Skin epidermis (tissue), 12 donors: ENCODE results near the gene PLP1.
"Not testable (repeated sequence)": the region's sequence is repeated elsewhere in the genome, so short reads cannot be mapped to it uniquely, and the experiment has no call there.

Experiments
- H3K27ac ChIP-seq, 21 experiments: fragments of 200-600 bp; sonication (generic) in 11 of 21; one replicate each; pipeline ENCODE4 v1.5.0; 2020; ENCODE audit warnings: mild to moderate bottlenecking in 3 of 21, inconsistent platforms in 2 of 21, moderate library complexity in 2 of 21
- H3K4me3 ChIP-seq, 7 experiments: fragments of 200-600 bp; sonication (generic) in 2 of 7; one replicate each; pipeline ENCODE4 v1.5.0; 2020; ENCODE audit warnings: inconsistent platforms in 2 of 7, mild to moderate bottlenecking in 2 of 7, moderate library complexity in 1 of 7

PLP1 gene

GRCh38 chrX:103776546-103776945 lies at the start of gene PLP1:
PLP1 (plus strand) TSS chrX:103776840; CDS start chrX:103776996, 156 bp downstream.
- Histone ChIP-seq H3K27ac (no peak within 1 kb of the TSS), H3K4me3 (no peak within 1 kb of the TSS)

- Histone ChIP-seq H3K27ac (no peak overlapping the region), H3K4me3 (no peak overlapping the region)
Measured at GRCh38 chrX:103727115-103727514, 49.5 kb upstream of the PLP1 start.

GRCh38 chrX:103729015-103729414 lies 47.6 kb upstream of the PLP1 start:
- H3K4me3 ChIP-seq: no peak overlapping the region
- H3K27ac ChIP-seq: no peak overlapping the region

GRCh38 chrX:103730147-103730795 lies 46.4 kb upstream of the PLP1 start:
- peak overlapping the region in 3 of 21 experiments; percentile 30 to 73 (median 55) for H3K27ac ChIP-seq
- no peak overlapping the region for H3K4me3 ChIP-seq

- H3K4me3 ChIP-seq: no peak overlapping the region
- peak overlapping the region in 6 of 21 experiments; percentile 24 to 73 (median 48) for H3K27ac ChIP-seq
Measured at GRCh38 chrX:103730796-103731493, 45.7 kb upstream of the PLP1 start.

GRCh38 chrX:103733017-103733416 lies 43.6 kb upstream of the PLP1 start:
- no peak overlapping the region for H3K27ac ChIP-seq
- no peak overlapping the region for H3K4me3 ChIP-seq

- H3K27ac ChIP-seq: no peak overlapping the region
- no peak overlapping the region for H3K4me3 ChIP-seq
Measured at GRCh38 chrX:103734125-103734760, 42.4 kb upstream of the PLP1 start.

GRCh38 chrX:103737696-103738095 lies 38.9 kb upstream of the PLP1 start:
- Histone ChIP-seq H3K4me3 (no peak overlapping the region), H3K27ac (no peak overlapping the region)

GRCh38 chrX:103739421-103739820 lies 37.2 kb upstream of the PLP1 start:
- Histone ChIP-seq H3K4me3 (no peak overlapping the region), H3K27ac (no peak overlapping the region)

GRCh38 chrX:103741879-103742278 lies 34.8 kb upstream of the PLP1 start:
- H3K27ac ChIP-seq: no peak overlapping the region

GRCh38 chrX:103742339-103742738 lies 34.3 kb upstream of the PLP1 start:
- no peak overlapping the region for H3K4me3 ChIP-seq
- H3K27ac ChIP-seq: no peak overlapping the region

More at GRCh38 chrX:103741879-103742278, 34.8 kb upstream of the PLP1 start:
- H3K4me3 ChIP-seq: no peak overlapping the region

GRCh38 chrX:103747163-103747562 lies 29.5 kb upstream of the PLP1 start:
- no peak overlapping the region for H3K4me3 ChIP-seq

GRCh38 chrX:103754401-103754800 lies 22.2 kb upstream of the PLP1 start:
- no peak overlapping the region for H3K27ac ChIP-seq
- no peak overlapping the region for H3K4me3 ChIP-seq

More at GRCh38 chrX:103747163-103747562, 29.5 kb upstream of the PLP1 start:
- no peak overlapping the region for H3K27ac ChIP-seq

GRCh38 chrX:103756736-103757135 lies 19.9 kb upstream of the PLP1 start:
- Histone ChIP-seq H3K4me3 (no peak overlapping the region), H3K27ac (no peak overlapping the region)

- Histone ChIP-seq H3K4me3 (no peak overlapping the region), H3K27ac (no peak overlapping the region)
Measured at GRCh38 chrX:103758555-103758954, 18.1 kb upstream of the PLP1 start.

- not testable (repeated sequence) for H3K4me3 ChIP-seq, H3K27ac ChIP-seq
Measured at GRCh38 chrX:103763541-103763940, 13.1 kb upstream of the PLP1 start.

- H3K27ac ChIP-seq, H3K4me3 ChIP-seq: not testable (repeated sequence)
Measured at GRCh38 chrX:103766813-103767555, 9.7 kb upstream of the PLP1 start.

GRCh38 chrX:103773445-103773844 lies 3.2 kb upstream of the PLP1 start:
- no peak overlapping the region for H3K27ac ChIP-seq

GRCh38 chrX:103774070-103774642 lies 2.5 kb upstream of the PLP1 start:
- H3K27ac ChIP-seq: no peak overlapping the region
- H3K4me3 ChIP-seq: no peak overlapping the region

More at GRCh38 chrX:103773445-103773844, 3.2 kb upstream of the PLP1 start:
- H3K4me3 ChIP-seq: no peak overlapping the region
